Measurements from ENCODE around the gene TMEM218. TPM values are rescaled to one million over a fixed set of nuclear protein-coding genes. Genes with fewer than 3 reads are reported as not detected.

TMEM218 gene
- total and polyA plus RNA-seq, 2 donors (not counting 1 experiment from before 2014, with no cell fraction given), result 31.9 to 34.8 TPM

GRCh38 chr11:125078516-125079140 is 32.8 kb downstream of the TMEM218 start:
- no peak overlapping the region for H3K27ac ChIP-seq (ENCODE audit: insufficient read depth, low read length)
- no peak for TF ChIP-seq EZH2 (IDR thresholded peaks at IDR 0.05; ENCODE audit: low read length, missing control alignments)
- no peak for TF ChIP-seq CTCF (conservative IDR thresholded peaks at IDR 0.05 in 1 of 2, IDR thresholded peaks at IDR 0.05 in 1 of 2; ENCODE audit: low read depth in 1 of 2, low read length in 2 of 2)
- H4K20me1 ChIP-seq (ENCODE audit: control insufficient read depth, extremely low read depth, insufficient read depth, low read length), result no peaks in the 10 kb centered on the region

GRCh38 chr11:125078016-125078415 is 33.4 kb downstream of the TMEM218 start:
- H3K27ac ChIP-seq (ENCODE audit: insufficient read depth, low read length), result no peak overlapping the region
- no peak for TF ChIP-seq CTCF (conservative IDR thresholded peaks at IDR 0.05 in 1 of 2, IDR thresholded peaks at IDR 0.05 in 1 of 2; ENCODE audit: low read depth in 1 of 2, low read length in 2 of 2)
- no peak for TF ChIP-seq EZH2 (IDR thresholded peaks at IDR 0.05; ENCODE audit: low read length, missing control alignments)
- H3K4me2 ChIP-seq (ENCODE audit: extremely low read depth, insufficient read depth, low read length), result no peak overlapping the region
- H3K9me3 ChIP-seq (ENCODE audit: control insufficient read depth, insufficient read depth, low read depth, low read length), result no peaks in the 10 kb centered on the region
- peaks cover 5% of the 10 kb centered on the region for H3K4me1 ChIP-seq (ENCODE audit: control insufficient read depth, extremely low read depth, insufficient read depth, low read length)
- no peak for DNase-seq (ENCODE audit: low read depth in 2 of 2)
- no peak overlapping the region for H2AFZ ChIP-seq (ENCODE audit: low read length)
- no peaks in the 10 kb centered on the region for H3K36me3 ChIP-seq (ENCODE audit: control insufficient read depth, insufficient read depth, low read length)
- H3K4me3 ChIP-seq (replicated peaks in 1 of 4; ENCODE audit: control extremely low read depth in 1 of 4, insufficient read depth in 1 of 4, low read depth in 3 of 4, low read length in 4 of 4), result no peak overlapping the region
- H4K20me1 ChIP-seq (ENCODE audit: control insufficient read depth, extremely low read depth, insufficient read depth, low read length), result no peaks in the 10 kb centered on the region
- H3K27me3 ChIP-seq (ENCODE audit: control insufficient read depth, insufficient read depth, low read length), result no peaks in the 10 kb centered on the region
- no peak overlapping the region for H3K9ac ChIP-seq (ENCODE audit: insufficient read depth, low read length)
- no peaks in the 10 kb centered on the region for H3K79me2 ChIP-seq (ENCODE audit: control insufficient read depth, insufficient read depth, low read length)

More at GRCh38 chr11:125078516-125079140, 32.8 kb downstream of the TMEM218 start:
- no peak for DNase-seq (ENCODE audit: low read depth in 2 of 2)
- Histone ChIP-seq H3K36me3 (ENCODE audit: control insufficient read depth, insufficient read depth, low read length) (no peaks in the 10 kb centered on the region), H3K4me2 (ENCODE audit: extremely low read depth, insufficient read depth, low read length) (no peak overlapping the region), H3K9ac (ENCODE audit: insufficient read depth, low read length) (no peak overlapping the region), H3K4me1 (ENCODE audit: control insufficient read depth, extremely low read depth, insufficient read depth, low read length) (peaks cover 10% of the 10 kb centered on the region), H3K79me2 (ENCODE audit: control insufficient read depth, insufficient read depth, low read length) (no peaks in the 10 kb centered on the region), H3K27me3 (ENCODE audit: control insufficient read depth, insufficient read depth, low read length) (no peaks in the 10 kb centered on the region), H2AFZ (ENCODE audit: low read length) (no peak overlapping the region), H3K9me3 (ENCODE audit: control insufficient read depth, insufficient read depth, low read depth, low read length) (no peaks in the 10 kb centered on the region), H3K4me3 (replicated peaks in 1 of 4; ENCODE audit: control extremely low read depth in 1 of 4, insufficient read depth in 1 of 4, low read depth in 3 of 4, low read length in 4 of 4) (no peak overlapping the region)

DNA sequence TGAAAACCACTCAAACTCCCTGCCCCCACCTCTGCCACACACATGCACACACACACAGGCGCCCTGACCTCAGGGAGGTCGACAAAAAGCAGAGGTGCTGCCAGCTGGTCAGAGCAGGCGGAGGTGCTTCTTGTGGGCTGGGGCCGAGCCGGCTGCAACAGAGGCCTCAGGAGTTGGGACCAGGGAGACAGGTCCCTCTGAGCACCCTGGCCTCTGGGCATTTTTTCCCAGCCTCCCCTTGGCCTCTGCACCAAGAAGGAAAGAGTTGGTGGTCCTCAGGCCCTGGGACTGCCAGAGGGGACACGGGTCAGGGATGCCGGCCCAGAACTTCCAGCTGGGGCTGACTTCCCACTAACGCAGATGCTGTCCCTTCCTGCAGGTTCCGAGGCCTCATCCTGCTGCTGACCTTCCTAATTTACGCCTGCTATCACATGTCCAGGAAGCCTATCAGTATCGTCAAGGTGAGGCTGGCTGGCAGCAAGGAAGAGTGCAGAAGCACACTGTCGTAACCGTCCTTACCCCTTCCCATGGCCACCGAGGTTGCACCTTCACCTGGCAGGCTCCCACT is 35.0 kb downstream of the TMEM218 start:
- DNase-seq (ENCODE audit: low read depth in 2 of 2), result no peak
- H3K4me1 ChIP-seq (ENCODE audit: control insufficient read depth, extremely low read depth, insufficient read depth, low read length), result peaks cover under 1% of the 10 kb centered on the region

More for the DNA sequence above, 35.0 kb downstream of the TMEM218 start:
- no peak overlapping the region for H2AFZ ChIP-seq (ENCODE audit: low read length)
- no peaks in the 10 kb centered on the region for H3K79me2 ChIP-seq (ENCODE audit: control insufficient read depth, insufficient read depth, low read length)
- H3K9ac ChIP-seq (ENCODE audit: insufficient read depth, low read length), result no peak overlapping the region
- no peak overlapping the region for H3K4me3 ChIP-seq (replicated peaks in 1 of 4; ENCODE audit: control extremely low read depth in 1 of 4, insufficient read depth in 1 of 4, low read depth in 3 of 4, low read length in 4 of 4)
- no peak overlapping the region for H3K4me2 ChIP-seq (ENCODE audit: extremely low read depth, insufficient read depth, low read length)
- no peak overlapping the region for H3K27ac ChIP-seq (ENCODE audit: insufficient read depth, low read length)
- no peaks in the 10 kb centered on the region for H3K27me3 ChIP-seq (ENCODE audit: control insufficient read depth, insufficient read depth, low read length)
- H3K9me3 ChIP-seq (ENCODE audit: control insufficient read depth, insufficient read depth, low read depth, low read length), result no peaks in the 10 kb centered on the region
- H3K36me3 ChIP-seq (ENCODE audit: control insufficient read depth, insufficient read depth, low read length), result no peaks in the 10 kb centered on the region
- H4K20me1 ChIP-seq (ENCODE audit: control insufficient read depth, extremely low read depth, insufficient read depth, low read length), result no peaks in the 10 kb centered on the region
- TF ChIP-seq CTCF (conservative IDR thresholded peaks at IDR 0.05 in 1 of 2, IDR thresholded peaks at IDR 0.05 in 1 of 2; ENCODE audit: low read depth in 1 of 2, low read length in 2 of 2) (no peak), EZH2 (IDR thresholded peaks at IDR 0.05; ENCODE audit: low read length, missing control alignments) (no peak)
